ENCODE results near the gene FOXC1. TPM values are rescaled to one million over a fixed set of nuclear protein-coding genes. Genes with fewer than 3 reads are reported as not detected.

Gene FOXC1
- total RNA-seq, 1 experiment from 2014 or later = 40.7 TPM

DNA sequence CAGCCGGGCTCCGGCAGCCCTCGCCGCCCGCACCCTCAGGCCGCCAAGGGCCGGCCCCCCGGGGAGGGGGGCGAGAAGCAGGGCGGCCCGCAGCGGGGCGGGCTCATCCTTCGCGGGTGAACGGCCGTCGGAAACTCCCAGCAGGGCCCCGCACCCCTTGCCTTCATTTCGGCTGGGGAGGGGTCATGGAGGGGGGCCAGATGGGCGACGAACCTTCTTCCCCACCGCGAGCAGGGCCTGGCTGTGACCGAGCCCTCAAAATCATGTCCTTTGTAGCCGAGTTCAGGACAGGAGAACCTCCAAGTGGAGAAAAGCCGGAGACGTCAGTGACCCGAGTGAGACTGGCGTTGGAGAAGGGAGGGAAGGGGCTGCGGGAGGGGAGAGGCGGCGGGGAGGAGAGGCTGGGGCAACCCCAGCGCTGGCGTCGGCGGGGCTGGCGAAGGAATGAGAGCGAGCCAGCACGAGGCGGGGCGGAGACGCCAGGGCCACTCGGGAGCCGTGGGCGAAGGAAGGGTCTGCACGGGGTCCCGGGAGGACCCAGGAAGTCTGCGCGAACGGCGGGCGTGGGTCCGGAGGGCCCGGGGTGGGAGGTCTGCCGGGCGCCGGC is 571 bp upstream of the FOXC1 start:
- Histone ChIP-seq H4K20me1 (ENCODE audit: insufficient read depth) (0 out of 2 replicates have a peak, but pooled peaks cover 6% of the 10 kb centered on the region), H3K27me3 (ENCODE audit: insufficient read depth, low read length) (no peaks in the 10 kb centered on the region), H3K36me3 (ENCODE audit: control insufficient read depth in 1 of 2, insufficient read depth in 2 of 2, low read length in 2 of 2) (peaks cover 3 to 4% of the 10 kb centered on the region in 2 experiments; a peak in 1 of 4 replicates), H3K27ac (ENCODE audit: low read depth, low read length) (peak overlapping the region; percentile 99), H3K9me3 (ENCODE audit: control insufficient read depth in 1 of 2, insufficient read depth in 1 of 2, low read depth in 1 of 2, low read length in 2 of 2) (no peaks in the 10 kb centered on the region), H3K4me3 (replicated peaks in 1 of 2; ENCODE audit: low read depth in 1 of 2, low read length in 2 of 2) (peak overlapping the region; percentile 70 to 79), H3K4me2 (ENCODE audit: low read length) (peak overlapping the region; percentile 99), H3K79me2 (ENCODE audit: insufficient read depth, low read length) (peaks cover 36% of the 10 kb centered on the region), H3K9me2 (ENCODE audit: insufficient read depth) (no peaks in the 10 kb centered on the region), H2AFZ (ENCODE audit: low read depth, low read length, poor library complexity, severe bottlenecking) (no peak overlapping the region), H3K4me1 (ENCODE audit: control insufficient read depth in 1 of 2, insufficient read depth in 2 of 2, low read length in 2 of 2) (peaks cover 11 to 23% of the 10 kb centered on the region in 2 experiments; a peak in 3 of 4 replicates), H3K9ac (ENCODE audit: low read length) (peak overlapping the region; percentile 81)
- TF ChIP-seq ZNF274 (IDR thresholded peaks at IDR 0.05; ENCODE audit: low read depth, low read length) (no peak), ELF1 (IDR thresholded peaks at IDR 0.05; ENCODE audit: borderline replicate concordance, low read depth) (no peak), SP1 (IDR thresholded peaks at IDR 0.05; ENCODE audit: low read depth) (peak; percentile 28; the same call in 1 of the 2 replicates), EZH2 (IDR thresholded peaks at IDR 0.05) (no peak), CEBPB (IDR thresholded peaks at IDR 0.05; ENCODE audit: low read depth) (no peak), JUND (IDR thresholded peaks at IDR 0.05) (no peak), SRF (IDR thresholded peaks at IDR 0.05; ENCODE audit: low read depth) (no peak), SIN3A (IDR thresholded peaks at IDR 0.05; ENCODE audit: low read depth) (peak; percentile 12; the same call in 1 of the 2 replicates), EZH2phosphoT487 (IDR thresholded peaks at IDR 0.05; ENCODE audit: borderline replicate concordance) (no peak), POLR2AphosphoS5 (IDR thresholded peaks at IDR 0.05; ENCODE audit: low read depth, low read length) (no peak), CBX3 (IDR thresholded peaks at IDR 0.05; ENCODE audit: low read depth) (0 out of 2 replicates have a peak, but pooled peaks have one; percentile 33), RAD21 (IDR thresholded peaks at IDR 0.05; ENCODE audit: low read depth) (no peak)
- TF ChIP-seq, protein P1, sequence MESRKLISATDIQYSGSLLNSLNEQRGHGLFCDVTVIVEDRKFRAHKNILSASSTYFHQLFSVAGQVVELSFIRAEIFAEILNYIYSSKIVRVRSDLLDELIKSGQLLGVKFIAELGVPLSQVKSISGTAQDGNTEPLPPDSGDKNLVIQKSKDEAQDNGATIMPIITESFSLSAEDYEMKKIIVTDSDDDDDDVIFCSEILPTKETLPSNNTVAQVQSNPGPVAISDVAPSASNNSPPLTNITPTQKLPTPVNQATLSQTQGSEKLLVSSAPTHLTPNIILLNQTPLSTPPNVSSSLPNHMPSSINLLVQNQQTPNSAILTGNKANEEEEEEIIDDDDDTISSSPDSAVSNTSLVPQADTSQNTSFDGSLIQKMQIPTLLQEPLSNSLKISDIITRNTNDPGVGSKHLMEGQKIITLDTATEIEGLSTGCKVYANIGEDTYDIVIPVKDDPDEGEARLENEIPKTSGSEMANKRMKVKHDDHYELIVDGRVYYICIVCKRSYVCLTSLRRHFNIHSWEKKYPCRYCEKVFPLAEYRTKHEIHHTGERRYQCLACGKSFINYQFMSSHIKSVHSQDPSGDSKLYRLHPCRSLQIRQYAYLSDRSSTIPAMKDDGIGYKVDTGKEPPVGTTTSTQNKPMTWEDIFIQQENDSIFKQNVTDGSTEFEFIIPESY (IDR thresholded peaks at IDR 0.05; ENCODE audit: extremely low read depth, insufficient replicate concordance, low read length) = no peak
- TF ChIP-seq, protein P2, sequence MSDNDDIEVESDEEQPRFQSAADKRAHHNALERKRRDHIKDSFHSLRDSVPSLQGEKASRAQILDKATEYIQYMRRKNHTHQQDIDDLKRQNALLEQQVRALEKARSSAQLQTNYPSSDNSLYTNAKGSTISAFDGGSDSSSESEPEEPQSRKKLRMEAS (IDR thresholded peaks at IDR 0.05) = peak; percentile 53
- TF ChIP-seq, protein P3, sequence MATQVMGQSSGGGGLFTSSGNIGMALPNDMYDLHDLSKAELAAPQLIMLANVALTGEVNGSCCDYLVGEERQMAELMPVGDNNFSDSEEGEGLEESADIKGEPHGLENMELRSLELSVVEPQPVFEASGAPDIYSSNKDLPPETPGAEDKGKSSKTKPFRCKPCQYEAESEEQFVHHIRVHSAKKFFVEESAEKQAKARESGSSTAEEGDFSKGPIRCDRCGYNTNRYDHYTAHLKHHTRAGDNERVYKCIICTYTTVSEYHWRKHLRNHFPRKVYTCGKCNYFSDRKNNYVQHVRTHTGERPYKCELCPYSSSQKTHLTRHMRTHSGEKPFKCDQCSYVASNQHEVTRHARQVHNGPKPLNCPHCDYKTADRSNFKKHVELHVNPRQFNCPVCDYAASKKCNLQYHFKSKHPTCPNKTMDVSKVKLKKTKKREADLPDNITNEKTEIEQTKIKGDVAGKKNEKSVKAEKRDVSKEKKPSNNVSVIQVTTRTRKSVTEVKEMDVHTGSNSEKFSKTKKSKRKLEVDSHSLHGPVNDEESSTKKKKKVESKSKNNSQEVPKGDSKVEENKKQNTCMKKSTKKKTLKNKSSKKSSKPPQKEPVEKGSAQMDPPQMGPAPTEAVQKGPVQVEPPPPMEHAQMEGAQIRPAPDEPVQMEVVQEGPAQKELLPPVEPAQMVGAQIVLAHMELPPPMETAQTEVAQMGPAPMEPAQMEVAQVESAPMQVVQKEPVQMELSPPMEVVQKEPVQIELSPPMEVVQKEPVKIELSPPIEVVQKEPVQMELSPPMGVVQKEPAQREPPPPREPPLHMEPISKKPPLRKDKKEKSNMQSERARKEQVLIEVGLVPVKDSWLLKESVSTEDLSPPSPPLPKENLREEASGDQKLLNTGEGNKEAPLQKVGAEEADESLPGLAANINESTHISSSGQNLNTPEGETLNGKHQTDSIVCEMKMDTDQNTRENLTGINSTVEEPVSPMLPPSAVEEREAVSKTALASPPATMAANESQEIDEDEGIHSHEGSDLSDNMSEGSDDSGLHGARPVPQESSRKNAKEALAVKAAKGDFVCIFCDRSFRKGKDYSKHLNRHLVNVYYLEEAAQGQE (IDR thresholded peaks at IDR 0.05; ENCODE audit: low read depth) = no peak
- DNase-seq (ENCODE audit: low read depth, low spot score) = no peak
- CTCF ChIA-PET = interaction anchor here (1.4 kb wide), 1 partner anchor 745 kb away, joined by 4 read pairs; no protein-coding TSS in a partner anchor
- no TSS peak for BruUV-seq (replicated peaks)
- POLR2A ChIA-PET = no interaction called here
- intact Hi-C loops (cut with micrococcal nuclease) = loop anchor here (1.0 to 5.0 kb wide), 3 partner anchors 78 to 495 kb away; no protein-coding TSS in a partner anchor
- RAD21 ChIA-PET (ENCODE audit: low non-redundant PET in 1 of 2, low total read pairs in 2 of 2, uncharacterized antibody in 2 of 2, unreplicated experiment in 2 of 2) = no interaction called here
- ATAC-seq = peak; percentile 18

Measured in HCT116 (cell line).